Stimulated activated CD4-positive, alpha-beta T cell treated with anti-CD3 and anti-CD28 coated beads, TNF-alpha, amount 100 ng/mL, for 1 hour (primary cell): ENCODE measurements around the gene LAD1.

Experiments
- DNase-seq, 3 donors: peaks; one replicate each; pipeline ENCODE4 v3.0.0-alpha.2; 2020; ENCODE audit warnings: low read depth in 3 of 3, low spot score in 1 of 3

Gene LAD1

GRCh38 chr1:201419746-201420607, 20.9 kb upstream of the LAD1 start:
- no peak for DNase-seq

GRCh38 chr1:201419256-201419655, 20.1 kb upstream of the LAD1 start:
- no peak for DNase-seq

GRCh38 chr1:201418461-201418860, 19.3 kb upstream of the LAD1 start:
- DNase-seq = no peak

- no peak for DNase-seq
Measured at GRCh38 chr1:201414051-201414738, 15.1 kb upstream of the LAD1 start.

- no peak for DNase-seq
Measured at GRCh38 chr1:201411292-201411691, 12.2 kb upstream of the LAD1 start.

GRCh38 chr1:201409440-201409839, 10.3 kb upstream of the LAD1 start:
- no peak for DNase-seq

- no peak for DNase-seq
Measured at GRCh38 chr1:201408834-201409200, 9.7 kb upstream of the LAD1 start.

- DNase-seq = peak in 2 of 3 donors; percentile 12 to 64
Measured at GRCh38 chr1:201408176-201408833, 9.2 kb upstream of the LAD1 start.

GRCh38 chr1:201406831-201407406, 7.8 kb upstream of the LAD1 start:
- no peak for DNase-seq

- DNase-seq = no peak
Measured at GRCh38 chr1:201405484-201405831, 6.3 kb upstream of the LAD1 start.

- DNase-seq = no peak
Measured at GRCh38 chr1:201404722-201405483, 5.8 kb upstream of the LAD1 start.

- DNase-seq = no peak
Measured at GRCh38 chr1:201404055-201404454, 4.9 kb upstream of the LAD1 start.

GRCh38 chr1:201403359-201403758, 4.2 kb upstream of the LAD1 start:
- DNase-seq = no peak

- no peak for DNase-seq
Measured at GRCh38 chr1:201401700-201402099, 2.6 kb upstream of the LAD1 start.

GRCh38 chr1:201400852-201401230, 1.7 kb upstream of the LAD1 start:
- DNase-seq = no peak

- no peak for DNase-seq
Measured at GRCh38 chr1:201400212-201400851, 1.2 kb upstream of the LAD1 start.

GRCh38 chr1:201399352-201400126, 415 bp upstream of the LAD1 start:
- no peak for DNase-seq

GRCh38 chr1:201397675-201398074, 1.4 kb downstream of the LAD1 start:
- DNase-seq = no peak

GRCh38 chr1:201396861-201397464, 2.2 kb downstream of the LAD1 start:
- DNase-seq = no peak
